HG03439 (cell line): ENCODE results near the gene CFAP251.

ENCODE experiments used
- ATAC-seq: cut with Tn5 transposase; IDR thresholded peaks from one replicate; pipeline ENCODE4 v1.9.1; 2021; ENCODE audit warnings: mild to moderate bottlenecking, moderate library complexity; ENCODE audit not compliant: unreplicated experiment

Gene CFAP251

DNA sequence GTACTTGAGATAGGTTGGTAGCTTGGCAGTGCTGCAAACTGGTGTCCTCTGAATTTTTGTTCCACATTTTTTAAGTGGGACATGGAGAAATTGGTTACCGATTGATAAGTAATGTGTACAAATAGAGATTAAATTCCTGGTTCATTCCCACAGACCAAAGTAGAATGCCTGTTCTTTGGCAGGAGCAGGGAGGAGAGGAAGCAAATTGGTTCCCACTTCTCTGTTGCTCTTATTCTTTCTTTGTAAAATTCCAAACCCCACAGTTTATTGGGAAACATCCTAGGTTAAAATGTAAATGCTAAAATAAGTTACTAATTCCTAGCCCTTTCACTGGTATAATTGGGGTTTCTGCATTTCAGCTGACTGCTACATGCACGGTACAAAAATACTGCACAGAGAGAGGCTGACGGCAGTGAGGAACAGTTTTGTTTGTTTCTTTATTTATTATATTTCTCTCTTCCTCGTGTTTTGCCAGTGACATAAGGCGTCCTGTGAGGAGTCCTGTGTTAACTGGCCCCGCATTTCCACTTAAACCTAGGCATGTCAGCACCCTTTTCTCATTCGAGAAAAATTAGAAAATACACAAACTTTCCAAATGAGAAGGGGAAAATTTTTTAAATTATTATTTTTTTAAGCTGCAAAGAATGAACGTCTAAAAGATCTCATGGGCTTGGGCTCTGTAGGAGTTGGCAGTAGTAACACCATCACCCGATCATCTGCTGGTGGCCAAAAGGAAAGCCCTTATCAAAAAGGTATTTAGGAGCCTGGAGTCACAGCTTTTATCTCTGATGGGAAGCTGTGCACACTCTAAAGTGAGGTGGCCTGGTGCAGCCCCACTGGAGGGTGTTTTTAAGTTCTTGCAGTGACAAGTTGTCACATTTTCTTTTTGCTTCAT, 77.9 kb downstream of the CFAP251 start:
- ATAC-seq = no peak

GRCh38 chr12:121996945-121997612, 78.7 kb downstream of the CFAP251 start:
- ATAC-seq = no peak

- no peak for ATAC-seq
These were observed 83.2 kb downstream of the CFAP251 start for GRCh38 chr12:122001466-122002209.

- no peak for ATAC-seq
These were observed 85.5 kb downstream of the CFAP251 start for GRCh38 chr12:122003651-122004611.

- no peak for ATAC-seq
These were observed 86.3 kb downstream of the CFAP251 start for GRCh38 chr12:122004633-122005071.

DNA sequence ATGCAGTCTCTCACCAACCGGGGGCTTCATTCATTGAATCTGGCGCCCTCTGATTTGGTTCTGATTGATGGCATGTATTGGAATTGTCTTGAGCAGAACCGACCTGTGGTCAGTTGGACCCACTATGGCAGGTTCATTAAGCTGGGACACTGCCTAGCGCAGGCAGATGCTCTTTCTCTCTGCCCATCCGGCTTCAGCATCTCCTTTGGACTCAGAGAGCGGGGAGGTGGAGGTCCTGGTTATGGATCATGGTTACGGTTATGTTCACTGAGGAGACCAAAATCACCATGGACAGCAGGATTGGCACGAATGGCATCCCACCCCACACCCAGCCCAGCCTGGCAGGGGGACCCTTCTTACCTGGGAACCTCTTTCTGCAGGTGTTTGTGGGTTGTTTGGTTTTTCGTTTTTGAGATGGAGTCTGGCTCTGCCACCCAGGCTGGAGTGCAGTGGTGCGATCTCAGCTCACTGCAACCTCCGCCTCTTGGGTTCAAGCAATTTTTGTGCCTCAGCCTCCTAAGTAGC, 86.9 kb downstream of the CFAP251 start:
- ATAC-seq = no peak

DNA sequence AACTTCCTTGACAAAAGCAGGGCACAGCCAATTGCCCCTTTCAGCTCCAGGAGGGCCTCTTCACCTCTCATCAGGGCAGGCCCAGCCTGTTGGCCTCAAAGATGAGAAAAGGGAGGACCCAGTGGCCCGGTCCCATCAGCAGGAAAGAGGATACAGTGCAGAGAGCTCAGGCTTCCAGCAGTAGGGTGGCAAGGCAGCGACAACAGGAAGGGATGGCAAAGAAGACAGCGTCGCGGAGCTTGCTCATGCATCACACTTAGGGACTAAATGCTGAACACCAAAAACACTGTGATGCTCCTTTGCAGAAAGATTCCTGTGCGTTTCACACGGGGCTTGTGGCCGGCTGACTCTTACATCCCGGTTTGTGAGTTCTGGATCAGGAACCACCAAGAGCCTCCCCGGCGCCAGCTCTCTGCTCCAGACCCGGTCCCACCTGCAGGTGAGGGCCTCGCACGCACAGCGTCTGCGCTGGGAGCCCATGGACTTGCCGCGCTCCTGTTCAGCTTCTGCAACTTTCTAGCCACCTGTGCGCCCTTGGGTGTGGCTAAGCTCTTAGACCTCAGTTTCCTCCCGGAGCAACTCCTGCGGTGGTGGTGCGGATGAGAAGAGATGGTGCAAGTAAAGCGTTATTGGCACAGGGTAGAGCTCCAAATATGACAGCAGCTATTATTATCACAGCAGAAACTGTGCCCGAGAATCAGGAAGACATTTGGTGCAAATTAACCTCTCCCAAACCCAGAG, 88.0 kb downstream of the CFAP251 start:
- ATAC-seq = no peak

DNA sequence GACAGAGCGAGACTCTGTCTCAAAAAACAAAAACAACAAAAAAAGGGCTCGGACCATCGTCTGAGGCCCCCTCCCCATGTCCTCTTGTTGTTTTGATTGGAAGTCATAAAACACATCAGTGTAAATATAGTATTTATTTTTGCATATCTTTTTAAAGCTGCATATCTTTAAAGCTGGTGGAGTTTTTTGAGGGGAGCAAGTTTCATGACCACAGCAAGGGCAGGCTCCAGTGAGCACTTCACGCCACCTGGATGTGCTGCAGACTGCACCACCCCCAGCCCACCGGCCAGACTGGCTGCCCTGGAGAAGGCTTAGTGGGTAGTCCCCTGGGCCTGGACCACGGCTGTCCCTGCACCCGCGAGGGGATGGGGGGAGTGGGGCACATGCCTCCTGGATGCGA, 91.3 kb downstream of the CFAP251 start:
- no peak for ATAC-seq

- no peak for ATAC-seq
These were observed 93.8 kb downstream of the CFAP251 start for GRCh38 chr12:122012184-122012583.

DNA sequence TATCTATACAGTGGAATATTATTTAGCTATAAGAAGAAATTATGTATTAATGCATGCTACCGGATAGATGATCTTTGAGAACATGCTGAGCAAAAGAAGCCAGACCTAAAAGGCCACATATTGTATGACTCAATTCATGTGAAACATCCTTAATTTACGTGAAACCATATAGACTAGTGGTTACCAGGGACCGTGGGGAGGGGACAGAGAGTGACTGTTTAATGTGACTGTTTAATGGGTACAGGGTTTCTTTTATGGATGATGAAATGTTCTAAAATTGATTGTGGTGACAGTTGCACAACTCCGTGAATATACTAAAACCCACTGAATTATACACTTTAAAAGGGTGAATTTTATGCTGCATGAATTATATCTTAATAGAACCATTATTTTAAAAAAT, 94.7 kb downstream of the CFAP251 start:
- ATAC-seq = no peak

DNA sequence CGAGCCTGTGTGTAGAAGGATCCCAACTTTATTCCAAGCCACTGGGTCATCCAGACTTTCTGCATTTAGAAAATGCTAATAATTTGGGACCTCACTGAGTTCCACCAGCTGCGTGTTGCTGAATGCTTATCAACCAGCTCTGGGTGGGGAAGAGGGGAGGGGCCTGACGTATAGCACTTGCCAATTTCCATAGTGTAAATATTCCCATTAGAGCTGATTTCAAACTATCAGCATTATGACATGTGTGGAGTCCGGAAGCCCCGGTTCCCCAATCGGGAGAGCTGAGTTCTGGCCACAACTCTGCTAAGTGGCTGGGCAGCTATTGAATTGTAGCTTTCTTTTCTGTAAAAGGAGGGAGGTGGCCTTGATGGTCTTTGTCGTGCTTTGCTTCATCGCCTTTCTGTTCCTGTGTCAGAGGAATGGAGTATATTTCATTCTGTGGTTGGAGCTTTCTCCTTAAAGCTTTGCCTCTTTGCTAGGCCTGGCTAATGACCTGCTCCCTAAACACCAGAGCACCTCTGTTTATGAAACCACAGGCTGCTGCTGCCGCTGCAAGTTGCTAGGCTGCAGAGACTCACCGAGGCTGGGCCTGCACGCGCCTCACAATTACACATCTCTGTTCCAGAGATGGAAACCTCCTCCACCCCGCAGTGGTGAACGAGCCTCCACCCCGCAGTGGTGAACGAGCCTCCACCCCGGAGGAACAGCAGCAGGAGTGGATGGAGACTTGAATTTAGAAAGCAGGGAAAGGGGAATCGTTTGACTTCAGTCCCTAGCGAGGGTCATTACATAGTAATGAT, 95.6 kb downstream of the CFAP251 start:
- ATAC-seq = no peak

- ATAC-seq = no peak
These were observed 96.4 kb downstream of the CFAP251 start for GRCh38 chr12:122014781-122015180.

- ATAC-seq = no peak
These were observed 100.1 kb downstream of the CFAP251 start for GRCh38 chr12:122018457-122018856.

- ATAC-seq = no peak
These were observed 100.5 kb downstream of the CFAP251 start for GRCh38 chr12:122018937-122019336.

- no peak for ATAC-seq
These were observed 102.4 kb downstream of the CFAP251 start for GRCh38 chr12:122020795-122021192.

- no peak for ATAC-seq
These were observed 102.9 kb downstream of the CFAP251 start for GRCh38 chr12:122021193-122021821.

DNA sequence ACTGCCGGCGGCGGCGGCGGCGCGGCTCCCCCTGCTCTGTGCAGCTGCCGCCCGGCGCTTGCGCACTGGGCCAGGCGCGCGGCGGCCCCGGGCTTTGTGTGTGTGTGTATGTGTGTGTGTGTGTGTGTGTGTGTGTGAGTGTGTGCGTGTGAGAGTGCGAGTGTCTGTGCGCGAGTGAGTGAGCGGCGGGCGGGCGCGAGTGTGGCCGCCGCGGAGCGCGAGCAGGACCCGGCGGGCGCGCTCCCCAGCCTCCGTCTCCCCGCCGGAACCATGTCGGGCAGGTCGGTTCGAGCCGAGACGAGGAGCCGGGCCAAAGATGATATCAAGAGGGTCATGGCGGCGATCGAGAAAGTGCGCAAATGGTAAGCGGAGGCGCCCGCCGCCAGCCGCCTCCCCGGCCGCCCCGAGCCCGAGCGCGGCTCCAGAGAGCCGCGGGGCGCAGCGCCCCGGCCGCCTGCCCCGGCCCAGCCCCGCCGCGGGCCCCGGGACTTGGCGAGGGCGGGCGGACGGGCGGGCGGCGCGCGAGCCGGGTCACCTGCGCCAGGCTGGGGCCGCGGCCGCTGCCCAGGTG, 103.5 kb downstream of the CFAP251 start, which contains the start of gene BCL7A:
BCL7A (plus strand) TSS at position 63 of the 571 bp plus-strand sequence; CDS start at position 271, 208 bp downstream.
- ATAC-seq = no peak
